A673 (cell line): Measurements from ENCODE around the gene UFL1.

Source experiments
- CTCF ChIP-seq: fragments of 300-800, 200-600 bp; sonication (generic); conservative IDR thresholded peaks from 2 replicates; pipeline ENCODE4 v1.5.1; 2017; ENCODE audit warnings: low read depth, mild to moderate bottlenecking, antibody characterized with exemption, low read length, moderate library complexity, mixed read lengths
- EZH2 ChIP-seq: fragments of 200-600 bp; sonication (generic); IDR thresholded peaks from 2 replicates; pipeline ENCODE4 v1.6.1; 2017; ENCODE audit warnings: borderline replicate concordance, low read depth, mild to moderate bottlenecking, mixed read lengths, antibody characterized with exemption, low read length; ENCODE audit not compliant: poor library complexity, severe bottlenecking

- TF ChIP-seq CTCF = no peak
- no peak for TF ChIP-seq EZH2
Observed at GRCh38 chr6:96547654-96548053, 26.0 kb downstream of the UFL1 start.
